Neuronal stem cell (in vitro differentiated cells): ENCODE data around the gene PNLIP. TPM values are rescaled to one million over a fixed set of nuclear protein-coding genes. Genes with fewer than 3 reads are reported as not detected.

ENCODE experiments used
- small RNA-seq: library from polyadenylated mRNA; stranded (forward); fragments of <200 nt; extraction: miRNeasy Mini kit (QIAGEN cat#:217004); gene quantifications from one replicate; pipeline ENCODE3, GENCODE V24; 2013; ENCODE audit not compliant: insufficient read depth

Gene PNLIP

Small RNA genes lying within 50 kb of the gene (small RNA-seq; reads per million reads assigned to genes)
- not detected for gene RNU6-1090P
